Activated naive CD8-positive, alpha-beta T cell (primary cell): ENCODE measurements around the gene GALNT12.

Experiments used
- H3K27ac Mint-ChIP-seq: one replicate; pipeline ENCODE4 v1.8.0; 2021; ENCODE audit warnings: mixed read lengths
- H3K27me3 Mint-ChIP-seq: one replicate; pipeline ENCODE4 v1.8.0; 2021; ENCODE audit warnings: mixed read lengths
- H3K36me3 Mint-ChIP-seq: one replicate; pipeline ENCODE4 v1.8.0; 2021; ENCODE audit warnings: mixed read lengths
- H3K4me1 Mint-ChIP-seq: one replicate; pipeline ENCODE4 v1.8.0; 2021; ENCODE audit warnings: low read depth, mixed read lengths
- H3K4me3 Mint-ChIP-seq: one replicate; pipeline ENCODE4 v1.8.0; 2021; ENCODE audit warnings: mild to moderate bottlenecking, mixed read lengths
- H3K9me3 Mint-ChIP-seq: one replicate; pipeline ENCODE4 v1.8.0; 2021; ENCODE audit warnings: low read depth, mixed read lengths

GALNT12 gene

DNA sequence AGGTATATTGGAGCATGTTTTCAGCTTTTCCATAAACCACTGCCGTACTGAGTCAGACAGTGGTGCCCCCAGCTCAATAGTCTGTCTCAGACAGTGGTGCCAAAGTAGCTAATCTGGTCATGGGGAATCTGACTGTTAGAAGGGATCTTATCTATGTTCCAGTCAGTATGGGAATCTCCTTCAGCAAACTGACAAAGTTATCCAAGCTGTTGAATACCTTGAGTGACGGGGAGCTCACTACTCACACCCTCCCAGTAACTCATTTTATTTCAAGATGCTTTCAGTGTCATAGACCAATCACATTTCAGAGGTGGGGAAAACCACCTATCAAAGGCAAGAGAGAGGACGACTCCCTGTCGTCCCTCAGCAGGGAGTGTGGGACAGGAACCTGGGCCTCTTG, 29.9 kb upstream of the GALNT12 start:
- Mint-ChIP-seq H3K27me3 (no peaks in the 10 kb centered on the region), H3K4me3 (no peak overlapping the region), H3K9me3 (no peaks in the 10 kb centered on the region), H3K27ac (no peak overlapping the region), H3K36me3 (peaks cover 14% of the 10 kb centered on the region), H3K4me1 (no peaks in the 10 kb centered on the region)

DNA sequence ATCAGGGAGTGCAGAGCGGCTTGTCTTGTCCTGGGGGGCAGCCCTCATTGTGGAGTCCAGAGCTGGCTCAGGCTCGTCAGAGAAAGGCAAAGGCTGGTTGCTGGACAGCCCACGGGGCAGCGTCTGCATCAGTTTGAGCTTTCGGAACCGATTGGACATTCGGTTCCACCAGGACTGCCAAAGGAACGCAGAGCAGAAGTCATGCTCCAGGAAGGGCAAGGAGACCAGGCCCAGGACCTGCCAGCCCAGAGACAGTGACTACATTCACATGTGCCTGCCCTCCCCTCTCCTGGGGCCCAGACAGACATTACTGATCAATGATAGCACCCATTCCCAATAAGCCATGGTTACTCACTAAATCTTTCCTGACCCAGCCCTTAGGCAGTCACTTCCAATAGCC, 29.2 kb upstream of the GALNT12 start:
- H3K9me3 Mint-ChIP-seq: no peaks in the 10 kb centered on the region
- H3K27ac Mint-ChIP-seq: no peak overlapping the region
- H3K4me3 Mint-ChIP-seq: no peak overlapping the region
- H3K27me3 Mint-ChIP-seq: no peaks in the 10 kb centered on the region
- H3K36me3 Mint-ChIP-seq: peaks cover 13% of the 10 kb centered on the region
- no peaks in the 10 kb centered on the region for H3K4me1 Mint-ChIP-seq

DNA sequence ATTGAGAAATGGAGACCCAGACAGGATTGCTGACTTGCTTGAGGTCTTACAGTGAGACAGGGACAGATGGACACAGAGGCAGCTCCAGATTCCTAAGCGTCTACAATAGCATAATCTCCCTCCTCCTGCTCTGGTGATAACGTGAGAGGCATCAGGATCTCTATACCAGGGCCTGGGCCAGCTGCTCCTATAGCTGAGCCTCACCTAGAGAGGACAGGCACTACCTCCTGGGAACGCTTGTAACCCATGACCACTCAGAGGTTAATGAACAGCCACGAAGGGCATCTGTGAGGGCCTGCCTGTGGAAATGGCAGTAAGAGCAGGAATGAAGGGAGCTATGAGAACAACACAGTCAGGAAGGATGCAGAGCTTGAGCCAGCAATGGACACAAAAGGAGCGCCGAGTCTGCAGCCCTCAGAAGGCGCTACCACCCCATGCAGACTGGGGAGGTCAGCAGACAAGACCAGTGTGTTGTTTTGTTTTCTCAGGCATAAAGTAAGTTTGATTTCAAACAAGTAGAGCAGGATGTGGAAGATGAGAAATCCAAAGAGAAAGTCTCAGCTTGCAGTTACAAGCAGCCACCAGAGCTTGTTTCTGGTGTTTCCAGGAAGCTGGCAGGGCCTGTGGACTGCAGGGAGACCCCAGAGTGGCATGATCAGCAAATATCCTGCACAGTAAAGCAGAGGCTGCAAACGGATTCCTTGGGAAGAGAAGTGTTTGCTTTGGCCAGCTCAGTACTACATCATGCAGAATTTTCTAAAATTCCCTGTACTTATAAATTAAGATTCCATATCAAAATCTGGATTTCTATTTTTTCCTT, 28.5 kb upstream of the GALNT12 start:
- H3K4me3 Mint-ChIP-seq: no peak overlapping the region
- H3K27me3 Mint-ChIP-seq: no peaks in the 10 kb centered on the region
- peaks cover 13% of the 10 kb centered on the region for H3K36me3 Mint-ChIP-seq
- no peaks in the 10 kb centered on the region for H3K4me1 Mint-ChIP-seq
- no peak overlapping the region for H3K27ac Mint-ChIP-seq
- no peaks in the 10 kb centered on the region for H3K9me3 Mint-ChIP-seq

DNA sequence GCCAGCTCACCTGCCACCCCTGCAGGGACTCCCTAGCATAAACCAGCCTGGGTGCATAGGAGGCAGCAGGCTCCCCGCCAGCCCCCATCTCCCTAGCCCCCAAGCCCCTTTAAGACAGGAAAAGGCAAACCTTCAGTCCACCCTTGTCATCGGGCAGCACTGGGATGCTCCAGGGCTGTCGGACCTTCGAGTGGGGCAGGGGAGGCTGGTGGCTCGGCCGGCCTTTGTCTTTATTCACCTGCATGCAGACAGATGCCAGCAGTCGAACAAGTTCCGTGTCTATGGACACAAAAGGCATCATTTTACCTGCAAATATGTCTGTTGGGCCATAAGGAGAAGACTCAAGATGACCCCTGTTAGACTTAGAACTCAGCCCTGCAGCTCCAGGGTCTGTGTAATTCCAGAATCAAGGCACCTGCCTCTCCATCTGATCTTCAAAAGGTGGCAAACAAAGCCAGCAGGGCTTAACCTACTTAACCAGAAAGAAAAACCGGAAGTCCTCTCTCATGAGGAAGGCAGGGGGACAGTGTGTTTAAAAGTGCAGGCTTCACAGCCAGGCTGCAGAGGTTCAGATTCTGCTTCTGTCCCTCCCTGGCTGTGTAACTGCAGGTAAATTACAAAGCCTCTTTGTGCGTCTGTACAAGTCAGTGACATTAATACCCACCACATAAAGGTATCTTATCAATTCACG, 27.3 kb upstream of the GALNT12 start:
- H3K27me3 Mint-ChIP-seq: no peaks in the 10 kb centered on the region
- no peak overlapping the region for H3K4me3 Mint-ChIP-seq
- H3K9me3 Mint-ChIP-seq: no peaks in the 10 kb centered on the region
- H3K27ac Mint-ChIP-seq: no peak overlapping the region
- H3K36me3 Mint-ChIP-seq: peaks cover 15% of the 10 kb centered on the region
- H3K4me1 Mint-ChIP-seq: no peaks in the 10 kb centered on the region

DNA sequence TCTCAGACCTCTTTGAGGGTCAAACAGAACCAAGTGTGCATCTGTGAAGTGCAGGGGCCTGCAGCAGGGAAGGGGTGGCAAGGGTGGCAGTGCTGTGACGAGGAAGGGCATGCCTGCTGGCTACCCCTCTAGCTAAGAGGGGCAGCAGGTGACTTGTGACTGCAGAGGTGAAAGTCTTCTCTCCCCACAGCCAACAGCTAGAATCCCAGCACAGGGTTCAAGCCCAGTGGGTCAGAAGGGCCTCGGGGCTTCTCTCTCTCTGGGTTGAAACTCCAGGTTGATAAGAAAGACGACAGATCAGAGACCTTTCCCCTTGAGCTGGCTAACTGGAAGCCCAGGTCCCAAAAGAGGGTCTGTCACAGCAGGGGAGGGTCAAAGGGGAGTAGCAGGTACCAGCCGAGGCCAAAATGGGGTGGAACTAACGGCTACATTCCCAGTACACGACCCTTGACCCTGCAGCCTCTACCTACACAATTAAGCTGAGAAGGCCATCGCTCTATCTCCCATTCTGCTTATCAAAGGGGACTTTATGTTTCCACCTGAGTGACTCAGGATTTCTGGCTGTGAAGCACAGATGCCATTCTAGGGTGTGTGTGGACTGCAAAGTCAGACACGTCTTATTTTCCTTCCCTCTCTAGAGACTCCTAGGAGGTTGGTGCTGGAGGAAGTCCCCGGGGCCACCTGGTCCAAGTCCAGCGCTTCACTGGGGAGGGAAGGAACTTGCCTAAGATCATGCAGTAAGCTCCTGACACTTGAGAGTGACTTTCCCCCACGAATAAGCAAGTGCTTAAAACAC, 25.7 kb upstream of the GALNT12 start:
- Mint-ChIP-seq H3K4me3 (no peak overlapping the region), H3K27me3 (no peaks in the 10 kb centered on the region), H3K9me3 (no peaks in the 10 kb centered on the region), H3K36me3 (peaks cover 15% of the 10 kb centered on the region), H3K27ac (no peak overlapping the region), H3K4me1 (no peaks in the 10 kb centered on the region)

DNA sequence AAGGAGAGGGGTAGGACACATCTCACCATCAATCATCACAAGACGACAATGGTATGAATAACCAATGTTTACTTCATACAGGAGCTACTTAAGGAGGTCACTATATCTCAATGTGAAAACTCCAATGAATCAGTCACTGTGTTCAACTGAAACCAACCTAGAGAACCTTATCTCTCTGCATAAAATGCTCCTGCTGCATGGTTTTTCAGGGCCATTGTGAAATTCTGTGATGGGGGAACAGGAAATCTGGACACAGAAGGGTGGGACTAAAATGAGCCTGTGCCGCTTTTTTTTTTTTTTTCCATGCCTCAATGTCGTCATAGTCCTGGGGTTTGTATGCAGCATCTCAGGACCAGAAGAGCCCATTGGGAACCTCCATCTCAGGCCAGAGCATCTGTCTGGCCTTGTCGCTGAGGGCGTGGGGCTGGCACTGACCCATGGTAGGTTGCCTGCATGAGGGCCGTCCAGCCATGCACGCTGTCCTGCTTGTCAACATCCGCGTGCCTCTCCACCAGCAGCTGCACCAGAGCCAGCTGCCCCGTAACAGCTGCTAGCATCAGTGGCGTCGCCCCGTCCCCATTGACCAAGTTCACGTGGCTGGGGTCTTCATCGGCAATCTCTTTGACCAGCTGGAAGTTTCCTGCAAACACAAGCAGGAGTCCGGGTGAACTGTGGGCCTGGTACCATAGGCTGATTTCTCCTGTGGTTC, 23.8 kb upstream of the GALNT12 start:
- no peaks in the 10 kb centered on the region for H3K4me1 Mint-ChIP-seq
- peaks cover 12% of the 10 kb centered on the region for H3K36me3 Mint-ChIP-seq
- no peaks in the 10 kb centered on the region for H3K27me3 Mint-ChIP-seq
- H3K27ac Mint-ChIP-seq: no peak overlapping the region
- H3K9me3 Mint-ChIP-seq: no peaks in the 10 kb centered on the region
- H3K4me3 Mint-ChIP-seq: no peak overlapping the region

DNA sequence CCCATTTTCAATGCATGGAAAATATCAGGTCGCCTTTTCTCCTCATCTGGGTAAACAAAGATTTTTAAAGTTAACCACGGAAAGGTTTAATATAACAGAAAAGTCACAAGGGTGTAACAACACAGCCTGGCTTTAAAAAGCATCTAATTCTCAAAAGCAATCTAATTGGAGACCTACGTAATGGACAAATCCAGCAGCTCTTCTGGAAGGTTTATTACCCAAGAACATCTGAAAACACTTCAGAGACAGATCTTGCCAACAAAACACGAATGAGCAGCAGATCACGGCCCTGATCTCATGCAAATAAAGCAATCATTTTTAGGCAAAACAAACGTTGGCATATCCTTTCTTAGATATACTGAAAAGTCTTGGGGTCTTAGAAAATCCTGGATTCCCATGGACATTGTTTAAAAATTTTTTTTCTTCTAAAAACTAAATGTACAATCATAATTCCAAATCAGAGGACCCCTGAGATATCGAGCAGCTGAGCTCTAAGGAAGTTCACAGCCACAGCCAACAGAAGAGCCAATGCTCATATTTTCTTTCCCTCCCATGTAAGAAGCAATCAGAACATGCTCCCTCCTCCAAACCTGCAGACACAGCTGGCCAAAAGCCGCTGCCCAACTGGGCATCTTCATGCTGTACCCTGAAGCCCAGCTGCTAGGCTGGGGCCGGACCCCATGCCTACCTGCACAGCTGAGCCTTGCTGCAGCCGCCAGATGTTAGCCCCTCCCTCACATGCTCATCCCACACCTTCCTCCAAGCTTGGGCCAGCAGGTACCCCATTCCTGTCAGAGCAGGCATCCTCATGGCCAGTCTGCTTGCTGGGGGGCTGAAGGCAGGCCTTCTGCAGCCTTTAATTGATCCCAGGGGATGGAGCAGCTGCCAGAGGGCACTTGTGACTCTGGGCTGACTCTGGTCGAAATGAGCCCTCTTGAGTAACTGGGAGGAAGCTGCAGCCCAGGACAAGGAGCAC, 22.4 kb upstream of the GALNT12 start:
- Mint-ChIP-seq H3K27me3 (no peaks in the 10 kb centered on the region), H3K9me3 (no peaks in the 10 kb centered on the region), H3K4me1 (no peaks in the 10 kb centered on the region), H3K4me3 (no peak overlapping the region), H3K36me3 (peaks cover 14% of the 10 kb centered on the region), H3K27ac (no peak overlapping the region)

DNA sequence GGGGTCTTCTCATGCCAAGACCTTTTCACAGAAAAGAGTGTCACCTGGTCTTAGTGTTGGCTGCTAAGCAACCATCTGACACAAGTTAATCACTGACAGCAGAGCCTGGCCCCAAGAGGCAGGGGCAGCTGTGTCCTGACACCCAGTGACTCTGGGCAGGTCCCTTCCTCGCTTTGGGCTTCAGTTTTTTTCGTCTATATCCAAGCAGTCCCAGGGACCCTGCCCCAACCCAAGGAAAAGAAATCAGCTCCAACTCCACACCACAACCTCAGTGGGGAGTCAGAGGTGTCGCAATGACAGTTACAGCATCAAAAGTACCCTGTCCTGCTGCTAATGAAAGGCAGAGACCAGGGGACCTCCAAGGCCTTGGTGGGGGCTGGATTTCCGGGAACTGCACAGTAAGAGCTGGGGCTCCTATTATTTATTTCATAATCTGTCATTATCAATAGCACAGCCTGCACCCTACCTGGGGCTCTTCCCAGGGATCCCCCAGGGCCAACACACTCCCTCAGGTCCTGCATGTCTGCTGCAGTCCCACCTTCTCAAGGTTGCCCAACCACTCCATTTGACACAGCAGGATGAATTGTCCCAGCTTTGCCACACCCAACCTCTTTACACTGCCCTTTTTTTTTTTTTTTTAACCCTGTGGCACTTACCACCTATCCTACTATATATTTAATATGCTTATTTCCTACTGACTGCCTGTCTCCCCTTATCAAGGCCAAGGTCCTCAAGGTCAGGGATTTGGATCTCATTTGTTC, 20.5 kb upstream of the GALNT12 start:
- Mint-ChIP-seq H3K4me1 (peaks cover 8% of the 10 kb centered on the region), H3K27ac (no peak overlapping the region), H3K4me3 (no peak overlapping the region), H3K36me3 (peaks cover 12% of the 10 kb centered on the region), H3K27me3 (no peaks in the 10 kb centered on the region), H3K9me3 (no peaks in the 10 kb centered on the region)

DNA sequence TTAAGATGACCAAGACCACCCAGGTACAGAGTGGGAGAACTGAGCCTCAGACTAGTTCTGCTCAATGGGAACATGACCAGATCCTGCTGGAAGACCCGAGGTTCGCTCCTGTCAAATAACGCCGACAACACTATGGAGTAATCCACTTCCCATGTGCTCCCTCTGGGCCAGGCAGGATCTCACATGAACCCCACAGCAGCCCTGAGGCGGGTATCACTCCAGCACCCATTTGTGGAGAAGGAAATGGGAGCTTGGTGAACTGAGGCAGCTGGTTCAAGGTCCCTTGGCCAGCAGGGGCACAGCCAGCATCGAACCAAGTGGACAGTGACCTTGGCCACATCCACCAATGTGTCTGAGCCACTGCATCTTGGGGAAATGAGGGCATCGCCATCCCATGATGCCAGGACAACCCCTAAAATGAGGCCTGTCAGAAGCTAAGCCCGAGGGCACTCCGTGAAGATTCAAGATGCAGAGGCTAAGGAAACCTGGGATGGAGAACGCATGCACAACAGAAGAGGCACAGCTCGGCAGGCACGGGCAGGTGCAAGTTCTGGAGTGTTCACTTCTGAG, 19.6 kb upstream of the GALNT12 start:
- H3K4me3 Mint-ChIP-seq: no peak overlapping the region

DNA sequence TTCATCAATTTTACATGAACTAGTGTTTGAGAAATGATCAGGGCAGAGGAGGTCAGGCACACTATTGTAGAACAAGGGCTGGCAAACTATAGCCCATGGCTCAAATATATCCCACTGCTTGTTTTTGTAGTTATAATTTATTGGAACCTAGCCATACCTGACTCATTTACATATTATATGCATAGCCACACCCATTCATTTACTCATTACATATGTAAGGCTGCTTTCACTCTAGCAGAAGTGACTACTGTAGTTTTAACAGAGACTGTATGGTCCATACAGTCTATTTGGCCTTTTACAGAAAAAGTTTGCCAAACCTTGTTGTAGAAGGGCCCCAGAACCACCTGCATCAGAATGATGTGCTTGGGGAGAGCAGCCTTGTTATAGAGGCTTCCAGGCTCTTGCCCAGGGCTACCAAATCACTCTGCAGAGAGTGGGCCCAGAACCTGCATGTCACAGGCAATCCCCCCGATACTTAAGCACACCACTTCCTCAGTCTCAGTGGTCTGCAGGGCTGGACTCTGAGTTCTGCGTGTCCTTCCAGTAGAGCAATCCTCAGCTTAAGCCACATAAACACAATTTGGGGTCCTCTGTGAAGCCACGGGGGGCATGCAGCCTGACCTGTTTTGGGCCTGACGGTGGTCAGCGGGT, 17.9 kb upstream of the GALNT12 start:
- Mint-ChIP-seq H3K9me3 (no peaks in the 10 kb centered on the region), H3K27ac (no peak overlapping the region), H3K36me3 (peaks cover 2% of the 10 kb centered on the region), H3K4me1 (peaks cover 19% of the 10 kb centered on the region), H3K4me3 (no peak overlapping the region), H3K27me3 (no peaks in the 10 kb centered on the region)

More for the DNA sequence above, 19.6 kb upstream of the GALNT12 start:
- Mint-ChIP-seq H3K27me3 (no peaks in the 10 kb centered on the region), H3K36me3 (peaks cover 8% of the 10 kb centered on the region), H3K27ac (no peak overlapping the region), H3K9me3 (no peaks in the 10 kb centered on the region), H3K4me1 (peaks cover 15% of the 10 kb centered on the region)

DNA sequence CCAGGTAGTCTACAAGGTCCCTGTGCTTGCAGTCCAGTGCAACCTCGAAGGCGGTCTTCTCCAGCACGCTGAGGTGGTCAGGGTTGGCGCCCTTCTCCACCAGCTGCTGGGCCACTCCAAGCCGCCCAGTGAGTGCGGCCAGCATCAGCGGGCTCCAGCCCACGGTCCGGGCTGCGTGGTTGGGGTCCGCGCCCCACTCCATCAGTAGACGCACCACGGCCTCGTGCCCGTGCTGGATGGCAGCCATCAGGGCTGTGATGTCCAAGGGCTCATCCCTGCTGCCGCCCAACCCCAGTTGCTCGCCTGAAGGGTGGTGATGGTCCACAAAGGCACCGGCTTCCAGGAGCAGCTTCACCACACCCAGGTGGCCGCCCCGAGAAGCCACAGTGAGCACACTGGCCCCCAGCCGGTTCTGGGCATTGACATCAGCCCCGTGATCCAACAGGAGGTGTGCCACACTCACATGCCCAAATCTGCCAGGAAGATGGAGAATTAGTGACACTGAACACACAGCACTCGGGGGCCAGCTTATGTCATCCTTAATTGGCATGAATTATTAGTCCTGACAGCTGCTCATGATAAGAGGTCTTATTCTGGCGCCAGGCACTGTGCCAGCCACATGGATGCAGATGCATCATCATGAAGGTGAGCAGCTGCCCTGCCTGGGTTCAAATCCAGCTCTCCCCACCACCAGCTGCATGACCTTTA, 17.2 kb upstream of the GALNT12 start:
- Mint-ChIP-seq H3K27ac (no peak overlapping the region), H3K27me3 (no peaks in the 10 kb centered on the region), H3K4me1 (peaks cover 26% of the 10 kb centered on the region), H3K4me3 (no peak overlapping the region), H3K9me3 (no peaks in the 10 kb centered on the region), H3K36me3 (peaks cover 2% of the 10 kb centered on the region)

DNA sequence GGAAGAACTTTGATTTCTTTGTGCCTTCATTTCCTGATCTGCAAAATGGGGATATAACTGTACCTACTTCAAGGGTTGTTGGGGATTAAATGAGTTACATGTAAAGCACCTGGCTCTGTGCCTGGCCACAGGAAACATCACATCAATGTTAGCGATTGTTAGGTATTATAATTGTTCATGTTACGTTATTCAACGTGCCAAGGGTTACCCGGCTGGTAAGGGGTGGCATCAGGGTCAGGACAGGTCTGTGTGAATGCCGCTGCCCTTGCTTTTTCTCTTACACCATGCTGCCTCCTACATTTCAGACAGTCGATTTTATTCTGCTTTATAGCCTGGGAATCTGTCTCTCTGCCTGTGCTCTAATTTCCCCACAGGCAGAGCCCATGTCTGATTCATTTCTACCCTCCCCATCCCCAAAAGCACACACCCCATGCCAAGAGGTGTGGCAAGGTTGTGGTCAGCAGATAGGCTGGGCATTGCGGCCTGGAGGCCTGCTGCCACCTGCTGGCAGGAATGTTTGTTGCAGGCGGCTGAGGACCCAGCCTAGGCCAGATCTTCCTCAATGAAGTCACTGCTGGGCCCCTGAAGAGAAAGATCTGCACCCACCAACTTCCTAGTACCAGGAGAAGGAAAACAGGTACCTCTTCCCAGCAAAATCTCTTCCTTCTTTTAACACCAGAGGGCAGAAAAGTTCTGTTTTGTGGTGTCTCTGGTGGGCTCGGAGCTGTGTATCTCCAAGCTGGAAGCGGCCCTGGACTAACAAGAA, 16.4 kb upstream of the GALNT12 start:
- Mint-ChIP-seq H3K36me3 (peaks cover 2% of the 10 kb centered on the region), H3K27ac (no peak overlapping the region), H3K4me1 (peaks cover 31% of the 10 kb centered on the region), H3K27me3 (no peaks in the 10 kb centered on the region), H3K4me3 (no peak overlapping the region), H3K9me3 (no peaks in the 10 kb centered on the region)
